ENCODE results near the gene GAS6. TPM values are rescaled to one million over a fixed set of nuclear protein-coding genes. Genes with fewer than 3 reads are reported as not detected.

The GAS6 gene
- total RNA-seq, 1 experiment from 2014 or later = 49.4 TPM

- H3K9ac ChIP-seq (ENCODE audit: low read length) = no peak overlapping the region
- no peak overlapping the region for H3K4me3 ChIP-seq (replicated peaks in 1 of 2; ENCODE audit: low read depth in 1 of 2, low read length in 2 of 2)
- no peak overlapping the region for H3K27ac ChIP-seq (ENCODE audit: low read depth, low read length)
- H3K4me2 ChIP-seq (ENCODE audit: low read length) = no peak overlapping the region
- no peaks in the 10 kb centered on the region; a peak in 1 of 4 replicates for H3K36me3 ChIP-seq (ENCODE audit: control insufficient read depth in 1 of 2, insufficient read depth in 2 of 2, low read length in 2 of 2)
- H3K9me3 ChIP-seq (ENCODE audit: control insufficient read depth in 1 of 2, insufficient read depth in 1 of 2, low read depth in 1 of 2, low read length in 2 of 2) = no peaks in the 10 kb centered on the region
- peaks cover 18% of the 10 kb centered on the region for H3K79me2 ChIP-seq (ENCODE audit: insufficient read depth, low read length)
- intact Hi-C loops (cut with micrococcal nuclease) = no loop called here
- TF ChIP-seq CBX3 (IDR thresholded peaks at IDR 0.05; ENCODE audit: low read depth) (no peak), ATF3 (IDR thresholded peaks at IDR 0.05) (no peak), POLR2AphosphoS5 (IDR thresholded peaks at IDR 0.05; ENCODE audit: low read depth, low read length) (no peak), REST (IDR thresholded peaks at IDR 0.05; ENCODE audit: low read depth) (no peak), YY1 (IDR thresholded peaks at IDR 0.05; ENCODE audit: extremely low read depth, insufficient replicate concordance, low read depth, low read length) (no peak), FOSL1 (IDR thresholded peaks at IDR 0.05; ENCODE audit: low read depth) (no peak), SRF (IDR thresholded peaks at IDR 0.05; ENCODE audit: low read depth) (no peak), ZNF274 (IDR thresholded peaks at IDR 0.05; ENCODE audit: low read depth, low read length) (no peak), ZFX (IDR thresholded peaks at IDR 0.05) (no peak), RAD21 (IDR thresholded peaks at IDR 0.05; ENCODE audit: low read depth) (no peak), EZH2phosphoT487 (IDR thresholded peaks at IDR 0.05; ENCODE audit: borderline replicate concordance) (no peak), POLR2A (IDR thresholded peaks at IDR 0.05; ENCODE audit: borderline replicate concordance, extremely low read depth, insufficient read depth, insufficient read length) (no peak), SIN3A (IDR thresholded peaks at IDR 0.05; ENCODE audit: low read depth) (no peak), EGR1 (IDR thresholded peaks at IDR 0.05; ENCODE audit: low read depth) (no peak), TCF7L2 (IDR thresholded peaks at IDR 0.05; ENCODE audit: borderline replicate concordance, extremely low read depth, insufficient read depth, insufficient read length) (no peak), CTCF (IDR thresholded peaks at IDR 0.05 in 2 of 3, conservative IDR thresholded peaks at IDR 0.05 in 1 of 3; ENCODE audit: borderline replicate concordance in 1 of 3, insufficient read depth in 1 of 3, low read depth in 2 of 3, low read length in 2 of 3) (no peak), CEBPB (IDR thresholded peaks at IDR 0.05; ENCODE audit: low read depth) (no peak), JUND (IDR thresholded peaks at IDR 0.05) (no peak), MAX (IDR thresholded peaks at IDR 0.05) (no peak), EZH2 (IDR thresholded peaks at IDR 0.05) (no peak)
- DNase-seq (ENCODE audit: low read depth, low spot score) = no peak
- no peak overlapping the region for H2AFZ ChIP-seq (ENCODE audit: low read depth, low read length, poor library complexity, severe bottlenecking)
- H4K20me1 ChIP-seq (ENCODE audit: insufficient read depth) = no peaks in the 10 kb centered on the region
- H3K9me2 ChIP-seq (ENCODE audit: insufficient read depth) = no peaks in the 10 kb centered on the region
- BruUV-seq (replicated peaks) = no TSS peak
- ATAC-seq = no peak
- POLR2A ChIA-PET = no interaction called here
- no peaks in the 10 kb centered on the region for H3K27me3 ChIP-seq (ENCODE audit: insufficient read depth, low read length)
- H3K4me1 ChIP-seq (ENCODE audit: control insufficient read depth in 1 of 2, insufficient read depth in 2 of 2, low read length in 2 of 2) = peaks cover 12 to 27% of the 10 kb centered on the region in 2 experiments
- CTCF ChIA-PET = interaction anchor here (0.7 kb wide), 1 partner anchor 18 kb away, joined by 3 read pairs; no protein-coding TSS in a partner anchor
- RAD21 ChIA-PET (ENCODE audit: low non-redundant PET in 1 of 2, low total read pairs in 2 of 2, uncharacterized antibody in 2 of 2, unreplicated experiment in 2 of 2) = no interaction called here
Measured at GRCh38 chr13:113843063-113843654, 20.7 kb downstream of the GAS6 start.

Measured in HCT116 (cell line).